GM12878 (cell line): ENCODE results near the gene MGAT3.

Source experiments
- EGR1 ChIP-seq, 2 experiments: IDR thresholded peaks; 1 replicate in 1 of 2; 2 replicates in 1 of 2; pipeline ENCODE4 v1.6.1; 2011 to 2012; ENCODE audit warnings: low read depth in 2 of 2, low read length in 2 of 2, borderline replicate concordance in 1 of 2, mild to moderate bottlenecking in 1 of 2, moderate library complexity in 1 of 2
- MEF2A ChIP-seq: IDR thresholded peaks from 2 replicates; pipeline ENCODE4 v1.6.1; 2011; ENCODE audit warnings: low read depth, mild to moderate bottlenecking, low read length, moderate library complexity; ENCODE audit not compliant: insufficient read depth
- NFIC ChIP-seq: IDR thresholded peaks from 2 replicates; pipeline ENCODE4 v1.6.1; 2012; ENCODE audit warnings: low read depth, mild to moderate bottlenecking, inconsistent platforms, low read length, moderate library complexity
- NFYB ChIP-seq: IDR thresholded peaks from 2 replicates; pipeline ENCODE4 v1.6.1; 2011; ENCODE audit warnings: low read depth, mild to moderate bottlenecking, low read length, improper control_type of control experiment, moderate library complexity; ENCODE audit not compliant: insufficient read depth
- NR2C1 ChIP-seq: fragments of 450-650 bp; IDR thresholded peaks from 2 replicates; pipeline ENCODE4 v1.6.1; 2017; ENCODE audit warnings: antibody characterized with exemption, mild to moderate bottlenecking, moderate library complexity
- PAX8 ChIP-seq: fragments of 450-650 bp; IDR thresholded peaks from 2 replicates; pipeline ENCODE4 v1.6.1; 2017; ENCODE audit warnings: mild to moderate bottlenecking, moderate library complexity
- POLR2A ChIP-seq: IDR thresholded peaks from 2 replicates; pipeline ENCODE4 v1.6.1; 2011; ENCODE audit warnings: low read depth, mild to moderate bottlenecking, low read length
- SMAD5 ChIP-seq: IDR thresholded peaks from 2 replicates; pipeline ENCODE4 v1.6.1; 2016; ENCODE audit warnings: antibody characterized with exemption, low read depth
- SMC3 ChIP-seq: IDR thresholded peaks from 2 replicates; pipeline ENCODE4 v1.6.1; 2011; ENCODE audit warnings: low read length, improper control_type of control experiment, borderline replicate concordance
- SREBF2 ChIP-seq: IDR thresholded peaks from 2 replicates; pipeline ENCODE4 v1.6.1; 2012; ENCODE audit warnings: mild to moderate bottlenecking, low read length
- TCF12 ChIP-seq: IDR thresholded peaks from 2 replicates; pipeline ENCODE4 v1.6.1; 2011; ENCODE audit warnings: low read depth, mild to moderate bottlenecking, low read length
- YY1 ChIP-seq: IDR thresholded peaks from 2 replicates; pipeline ENCODE4 v1.6.1; 2011; ENCODE audit warnings: low read depth, mild to moderate bottlenecking, low read length
- TF ChIP-seq, protein P1 (sequence below), 3 experiments: IDR thresholded peaks in 2 of 3; conservative IDR thresholded peaks in 1 of 3; 2 replicates each; pipeline ENCODE4 v1.5.1; 2011; ENCODE audit warnings: low read depth in 3 of 3, low read length in 3 of 3, mild to moderate bottlenecking in 3 of 3, control low read depth in 2 of 3, moderate library complexity in 2 of 3, inconsistent platforms in 1 of 3, mixed read lengths in 1 of 3; ENCODE audit not compliant: control insufficient read depth in 2 of 3, insufficient read depth in 1 of 3; ENCODE audit errors: extremely low read depth in 1 of 3
- TF ChIP-seq, protein P2 (sequence below): IDR thresholded peaks from 2 replicates; pipeline ENCODE4 v1.6.1; 2011; ENCODE audit warnings: borderline replicate concordance, low read depth, mild to moderate bottlenecking, moderate library complexity, mixed read lengths, low read length; ENCODE audit not compliant: insufficient read depth; ENCODE audit errors: extremely low read length

DNA sequence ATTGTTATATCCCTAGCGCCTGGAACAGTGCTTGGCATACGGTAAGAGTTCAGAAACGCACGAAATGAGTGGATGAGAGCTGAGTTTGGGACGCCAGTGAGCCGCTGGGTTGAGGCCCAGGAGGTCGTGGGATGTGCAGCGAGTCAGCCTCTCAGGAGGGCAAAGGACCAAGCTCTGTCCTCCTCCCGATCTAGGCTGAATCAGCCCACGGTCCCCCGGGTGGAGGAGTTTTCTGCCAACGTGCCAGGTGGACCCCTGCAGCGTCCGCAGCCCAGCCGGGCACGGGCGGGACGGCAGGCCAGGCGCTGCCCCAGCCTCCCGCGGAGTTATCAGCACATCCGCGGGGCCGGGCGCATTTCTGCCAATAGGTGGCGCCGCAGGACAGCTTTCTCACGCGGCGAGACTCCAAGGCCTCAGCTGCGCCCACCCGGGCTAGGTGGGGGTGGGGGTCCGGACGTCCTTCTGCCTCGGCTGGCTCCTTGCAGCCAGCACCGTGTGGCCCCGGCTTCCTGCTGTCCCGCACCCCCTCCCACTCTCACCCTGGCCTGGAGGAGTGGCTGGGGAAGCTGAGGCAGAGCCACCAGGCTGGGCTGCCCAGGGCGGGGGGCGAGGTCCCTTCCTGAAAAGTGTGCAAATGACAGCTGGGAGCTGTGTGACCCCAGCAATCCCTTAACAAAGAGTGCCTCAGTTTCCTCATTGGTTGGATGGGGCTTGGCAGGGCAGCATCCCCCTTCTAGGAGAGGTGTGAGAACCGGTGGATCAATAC, 78.0 kb downstream of the MGAT3 start:
- TF ChIP-seq YY1 = 0 out of 2 replicates have a peak, but pooled peaks have one; percentile 55
- TF ChIP-seq, protein P1, sequence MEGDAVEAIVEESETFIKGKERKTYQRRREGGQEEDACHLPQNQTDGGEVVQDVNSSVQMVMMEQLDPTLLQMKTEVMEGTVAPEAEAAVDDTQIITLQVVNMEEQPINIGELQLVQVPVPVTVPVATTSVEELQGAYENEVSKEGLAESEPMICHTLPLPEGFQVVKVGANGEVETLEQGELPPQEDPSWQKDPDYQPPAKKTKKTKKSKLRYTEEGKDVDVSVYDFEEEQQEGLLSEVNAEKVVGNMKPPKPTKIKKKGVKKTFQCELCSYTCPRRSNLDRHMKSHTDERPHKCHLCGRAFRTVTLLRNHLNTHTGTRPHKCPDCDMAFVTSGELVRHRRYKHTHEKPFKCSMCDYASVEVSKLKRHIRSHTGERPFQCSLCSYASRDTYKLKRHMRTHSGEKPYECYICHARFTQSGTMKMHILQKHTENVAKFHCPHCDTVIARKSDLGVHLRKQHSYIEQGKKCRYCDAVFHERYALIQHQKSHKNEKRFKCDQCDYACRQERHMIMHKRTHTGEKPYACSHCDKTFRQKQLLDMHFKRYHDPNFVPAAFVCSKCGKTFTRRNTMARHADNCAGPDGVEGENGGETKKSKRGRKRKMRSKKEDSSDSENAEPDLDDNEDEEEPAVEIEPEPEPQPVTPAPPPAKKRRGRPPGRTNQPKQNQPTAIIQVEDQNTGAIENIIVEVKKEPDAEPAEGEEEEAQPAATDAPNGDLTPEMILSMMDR (IDR thresholded peaks at IDR 0.05 in 2 of 3, conservative IDR thresholded peaks at IDR 0.05 in 1 of 3; ENCODE audit: control insufficient read depth in 2 of 3, extremely low read depth in 1 of 3, insufficient read depth in 1 of 3, low read depth in 3 of 3, low read length in 3 of 3) = peak; percentile 79 to 90 (median 84)
- TF ChIP-seq EGR1 (IDR thresholded peaks at IDR 0.05; ENCODE audit: borderline replicate concordance in 1 of 2, low read depth in 2 of 2, low read length in 2 of 2) = no peak
- TF ChIP-seq POLR2A = no peak
- TF ChIP-seq SMC3 = peak; percentile 64
- TF ChIP-seq MEF2A = no peak
- TF ChIP-seq NR2C1 = no peak
- no peak for TF ChIP-seq NFYB
- no peak for TF ChIP-seq SREBF2
- TF ChIP-seq PAX8 = no peak
- TF ChIP-seq TCF12 = no peak
- TF ChIP-seq SMAD5 = no peak
- TF ChIP-seq, protein P2, sequence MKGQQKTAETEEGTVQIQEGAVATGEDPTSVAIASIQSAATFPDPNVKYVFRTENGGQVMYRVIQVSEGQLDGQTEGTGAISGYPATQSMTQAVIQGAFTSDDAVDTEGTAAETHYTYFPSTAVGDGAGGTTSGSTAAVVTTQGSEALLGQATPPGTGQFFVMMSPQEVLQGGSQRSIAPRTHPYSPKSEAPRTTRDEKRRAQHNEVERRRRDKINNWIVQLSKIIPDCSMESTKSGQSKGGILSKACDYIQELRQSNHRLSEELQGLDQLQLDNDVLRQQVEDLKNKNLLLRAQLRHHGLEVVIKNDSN = no peak
- TF ChIP-seq NFIC = no peak
